Measurements from ENCODE around the gene HOXB5.

DNA sequence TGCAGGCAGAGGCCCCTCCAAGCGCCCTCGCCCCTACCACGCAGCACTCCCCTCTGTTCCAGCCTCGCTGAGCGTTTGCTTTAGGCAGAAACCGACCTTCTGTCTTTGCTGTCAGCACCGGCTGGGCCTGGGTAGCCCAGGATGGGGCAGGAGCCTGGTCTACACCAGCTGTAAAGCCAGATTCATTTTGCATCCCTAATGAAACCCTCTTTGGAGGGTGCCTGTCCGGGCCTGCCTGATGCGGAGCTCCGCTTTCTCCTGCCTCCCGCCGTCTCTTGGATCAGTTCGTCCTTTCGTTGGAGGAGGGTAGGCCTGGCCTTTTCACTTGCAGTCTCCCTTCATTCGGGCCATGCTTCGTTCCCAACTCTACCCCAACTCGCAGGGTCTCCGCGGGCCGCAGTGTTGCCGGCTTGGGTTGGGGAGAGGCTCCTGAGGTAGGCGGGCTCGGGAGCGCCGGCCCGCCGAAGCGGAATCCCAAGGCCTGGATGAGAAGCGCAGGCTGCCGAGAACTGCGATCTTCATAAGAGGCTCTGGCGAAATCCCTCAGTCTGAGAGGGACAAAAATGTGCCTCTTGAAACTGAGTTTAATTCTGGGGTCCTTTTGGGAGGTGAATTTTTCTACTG lies 26.4 kb upstream of the HOXB5 start:
- TF ChIP-seq, protein P1, sequence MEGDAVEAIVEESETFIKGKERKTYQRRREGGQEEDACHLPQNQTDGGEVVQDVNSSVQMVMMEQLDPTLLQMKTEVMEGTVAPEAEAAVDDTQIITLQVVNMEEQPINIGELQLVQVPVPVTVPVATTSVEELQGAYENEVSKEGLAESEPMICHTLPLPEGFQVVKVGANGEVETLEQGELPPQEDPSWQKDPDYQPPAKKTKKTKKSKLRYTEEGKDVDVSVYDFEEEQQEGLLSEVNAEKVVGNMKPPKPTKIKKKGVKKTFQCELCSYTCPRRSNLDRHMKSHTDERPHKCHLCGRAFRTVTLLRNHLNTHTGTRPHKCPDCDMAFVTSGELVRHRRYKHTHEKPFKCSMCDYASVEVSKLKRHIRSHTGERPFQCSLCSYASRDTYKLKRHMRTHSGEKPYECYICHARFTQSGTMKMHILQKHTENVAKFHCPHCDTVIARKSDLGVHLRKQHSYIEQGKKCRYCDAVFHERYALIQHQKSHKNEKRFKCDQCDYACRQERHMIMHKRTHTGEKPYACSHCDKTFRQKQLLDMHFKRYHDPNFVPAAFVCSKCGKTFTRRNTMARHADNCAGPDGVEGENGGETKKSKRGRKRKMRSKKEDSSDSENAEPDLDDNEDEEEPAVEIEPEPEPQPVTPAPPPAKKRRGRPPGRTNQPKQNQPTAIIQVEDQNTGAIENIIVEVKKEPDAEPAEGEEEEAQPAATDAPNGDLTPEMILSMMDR (tag by site-specific recombination; IDR thresholded peaks at IDR 0.05): no peak; the same call in 1 of the 2 replicates
- no peak for TF ChIP-seq ZNF639 (tag by site-specific recombination; IDR thresholded peaks at IDR 0.05)
- no peak for TF ChIP-seq PBX3 (CRISPR knock-in tag; IDR thresholded peaks at IDR 0.05)
- TF ChIP-seq KLF16 (tag by site-specific recombination; IDR thresholded peaks at IDR 0.05): no peak
- no peak for TF ChIP-seq ZNF768 (tag by site-specific recombination; IDR thresholded peaks at IDR 0.05)
- TF ChIP-seq ZNF433 (tag by site-specific recombination; IDR thresholded peaks at IDR 0.05; ENCODE audit: low read depth): no peak
- TF ChIP-seq, protein P2, sequence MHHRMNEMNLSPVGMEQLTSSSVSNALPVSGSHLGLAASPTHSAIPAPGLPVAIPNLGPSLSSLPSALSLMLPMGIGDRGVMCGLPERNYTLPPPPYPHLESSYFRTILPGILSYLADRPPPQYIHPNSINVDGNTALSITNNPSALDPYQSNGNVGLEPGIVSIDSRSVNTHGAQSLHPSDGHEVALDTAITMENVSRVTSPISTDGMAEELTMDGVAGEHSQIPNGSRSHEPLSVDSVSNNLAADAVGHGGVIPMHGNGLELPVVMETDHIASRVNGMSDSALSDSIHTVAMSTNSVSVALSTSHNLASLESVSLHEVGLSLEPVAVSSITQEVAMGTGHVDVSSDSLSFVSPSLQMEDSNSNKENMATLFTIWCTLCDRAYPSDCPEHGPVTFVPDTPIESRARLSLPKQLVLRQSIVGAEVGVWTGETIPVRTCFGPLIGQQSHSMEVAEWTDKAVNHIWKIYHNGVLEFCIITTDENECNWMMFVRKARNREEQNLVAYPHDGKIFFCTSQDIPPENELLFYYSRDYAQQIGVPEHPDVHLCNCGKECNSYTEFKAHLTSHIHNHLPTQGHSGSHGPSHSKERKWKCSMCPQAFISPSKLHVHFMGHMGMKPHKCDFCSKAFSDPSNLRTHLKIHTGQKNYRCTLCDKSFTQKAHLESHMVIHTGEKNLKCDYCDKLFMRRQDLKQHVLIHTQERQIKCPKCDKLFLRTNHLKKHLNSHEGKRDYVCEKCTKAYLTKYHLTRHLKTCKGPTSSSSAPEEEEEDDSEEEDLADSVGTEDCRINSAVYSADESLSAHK (tag by site-specific recombination; IDR thresholded peaks at IDR 0.05): peak; percentile 63
- TF ChIP-seq ZNF138 (tag by site-specific recombination; IDR thresholded peaks at IDR 0.05; ENCODE audit: borderline replicate concordance): no peak
- TF ChIP-seq SP7 (tag by site-specific recombination; IDR thresholded peaks at IDR 0.05): 0 out of 2 replicates have a peak, but pooled peaks have one; percentile 15
- no peak for TF ChIP-seq GLI2 (tag by site-specific recombination; IDR thresholded peaks at IDR 0.05; ENCODE audit: borderline replicate concordance, low read depth)
- no peak for TF ChIP-seq ZBTB21 (tag by site-specific recombination; IDR thresholded peaks at IDR 0.05)
- TF ChIP-seq ZNF292 (tag by site-specific recombination; IDR thresholded peaks at IDR 0.05; ENCODE audit: borderline replicate concordance, low read depth): no peak
- TF ChIP-seq SP2 (tag by site-specific recombination; IDR thresholded peaks at IDR 0.05): no peak
